Upper lobe of right lung (tissue), 1 donor: ENCODE results near the gene KIAA1755. TPM values are rescaled to one million over a fixed set of nuclear protein-coding genes. Genes with fewer than 3 reads are reported as not detected.

Experiments
- ATAC-seq: fragments of 200-7000 bp; cut with Tn5 transposase; one replicate; pipeline ENCODE4 v1.9.1; 2020; ENCODE audit warnings: mild to moderate bottlenecking, moderate library complexity
- DNase-seq: peaks from one replicate; pipeline ENCODE4 v3.0.0-alpha.2; 2020
- H3K27ac ChIP-seq: fragments of 200-600 bp; one replicate; pipeline ENCODE4 v1.8.0; 2022
- H3K27me3 ChIP-seq: fragments of 200-600 bp; one replicate; pipeline ENCODE4 v1.8.0; 2022; ENCODE audit warnings: mild to moderate bottlenecking
- H3K36me3 ChIP-seq: fragments of 200-600 bp; one replicate; pipeline ENCODE4 v1.8.0; 2022
- H3K4me1 ChIP-seq: fragments of 200-600 bp; one replicate; pipeline ENCODE4 v1.8.0; 2022
- H3K4me3 ChIP-seq: fragments of 200-600 bp; one replicate; pipeline ENCODE4 v1.8.0; 2022; ENCODE audit warnings: mild to moderate bottlenecking
- H3K9me3 ChIP-seq: fragments of 200-600 bp; one replicate; pipeline ENCODE4 v1.8.0; 2022
- CTCF ChIP-seq: fragments of 200-600 bp; IDR thresholded peaks from one replicate; pipeline ENCODE4 v1.8.0; 2022; ENCODE audit warnings: antibody characterized with exemption
- intact Hi-C: fragments of 100-400 bp; cut with DNase I; formaldehyde crosslinking; loops from one replicate; pipeline ENCODE4 v1.11.0; 2022
- total RNA-seq: library from RNA; stranded (reverse); fragmentation: NEBNext Ultra II Directional; extraction: Animal tissue kit (Norgen Biotek cat#: 25700); gene quantifications from one replicate; pipeline ENCODE4 v1.2.1, GENCODE V29; 2021
- donor health status: DM: no; HTN: yes; CAD: no; lungs with severe emphysema.

KIAA1755 gene
- total RNA-seq, 1 donor from 2014 or later, result 2.3 TPM

GRCh38 chr20:38227420-38228360, 32.8 kb downstream of the KIAA1755 start:
- H3K27ac ChIP-seq, result no peak overlapping the region
- no peaks in the 10 kb centered on the region for H3K27me3 ChIP-seq
- H3K4me1 ChIP-seq, result no peaks in the 10 kb centered on the region
- H3K36me3 ChIP-seq, result no peaks in the 10 kb centered on the region
- TF ChIP-seq CTCF, result no peak
- DNase-seq (peak; percentile 53), ATAC-seq (no peak)
- no peaks in the 10 kb centered on the region for H3K9me3 ChIP-seq
- no peak overlapping the region for H3K4me3 ChIP-seq
- intact Hi-C loops, result no loop called here

DNA sequence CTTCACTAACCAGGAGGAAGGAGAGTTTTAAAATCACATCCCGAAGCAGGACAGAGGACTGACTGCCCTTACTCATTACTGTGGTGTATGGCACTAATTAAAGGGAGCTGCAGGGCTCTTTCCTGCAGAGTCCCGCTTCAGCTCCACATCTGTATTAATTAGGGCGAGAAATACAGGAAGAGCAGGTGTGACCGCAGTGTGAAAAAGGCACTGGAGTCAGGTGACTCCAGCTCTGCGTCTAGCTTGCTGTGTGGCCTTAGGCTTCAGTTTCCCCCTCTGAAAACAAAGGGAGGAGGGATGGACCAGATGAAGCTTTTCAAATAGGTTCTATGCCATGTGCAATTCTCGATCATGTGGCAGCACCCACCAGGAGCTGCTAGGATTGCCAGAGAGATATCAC, 34.0 kb downstream of the KIAA1755 start:
- Histone ChIP-seq H3K4me3 (no peak overlapping the region), H3K27ac (no peak overlapping the region), H3K36me3 (no peaks in the 10 kb centered on the region), H3K9me3 (no peaks in the 10 kb centered on the region), H3K4me1 (no peaks in the 10 kb centered on the region), H3K27me3 (no peaks in the 10 kb centered on the region)
- no peak for TF ChIP-seq CTCF
- intact Hi-C loops, result no loop called here
- ATAC-seq (no peak), DNase-seq (peak; percentile 1)

DNA sequence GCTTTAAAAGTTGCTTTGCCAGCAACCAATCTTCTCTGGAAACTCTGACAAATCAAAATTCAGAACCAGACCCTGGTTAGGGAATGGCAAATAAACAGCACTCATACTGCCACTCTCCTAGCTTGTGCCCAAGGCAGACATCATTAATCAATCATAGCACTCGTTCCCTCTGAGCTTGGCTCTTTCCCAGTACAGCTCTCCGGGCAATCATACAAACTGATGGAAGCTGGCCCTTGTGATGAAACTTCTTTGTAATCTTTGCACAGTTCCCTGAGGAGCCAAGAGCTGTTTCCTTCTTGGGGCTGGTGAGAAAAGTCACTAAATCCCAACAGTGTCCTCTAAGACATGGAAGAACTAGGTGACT, 34.7 kb downstream of the KIAA1755 start:
- no peak for DNase-seq
- no peaks in the 10 kb centered on the region for H3K36me3 ChIP-seq
- no peak overlapping the region for H3K27ac ChIP-seq
- no peak overlapping the region for H3K4me3 ChIP-seq
- no peaks in the 10 kb centered on the region for H3K9me3 ChIP-seq
- no peak for TF ChIP-seq CTCF
- no peaks in the 10 kb centered on the region for H3K4me1 ChIP-seq
- intact Hi-C loops, result no loop called here
- no peaks in the 10 kb centered on the region for H3K27me3 ChIP-seq
- ATAC-seq, result no peak

GRCh38 chr20:38225240-38225899, 35.2 kb downstream of the KIAA1755 start:
- DNase-seq (peak; percentile 28), ATAC-seq (no peak)
- Histone ChIP-seq H3K4me1 (no peaks in the 10 kb centered on the region), H3K27ac (no peak overlapping the region), H3K36me3 (no peaks in the 10 kb centered on the region), H3K9me3 (no peaks in the 10 kb centered on the region), H3K27me3 (no peaks in the 10 kb centered on the region), H3K4me3 (no peak overlapping the region)
- no peak for TF ChIP-seq CTCF
- intact Hi-C loops, result no loop called here

GRCh38 chr20:38224531-38224930, 36.0 kb downstream of the KIAA1755 start:
- ATAC-seq (no peak), DNase-seq (no peak)
- H3K4me3 ChIP-seq, result no peak overlapping the region
- H3K27me3 ChIP-seq, result no peaks in the 10 kb centered on the region
- intact Hi-C loops, result no loop called here
- no peak for TF ChIP-seq CTCF
- H3K4me1 ChIP-seq, result no peaks in the 10 kb centered on the region
- H3K9me3 ChIP-seq, result no peaks in the 10 kb centered on the region
- no peak overlapping the region for H3K27ac ChIP-seq
- no peaks in the 10 kb centered on the region for H3K36me3 ChIP-seq
